ENCODE measurements around the gene MRPS23.

Gene MRPS23

GRCh38 chr17:57879437-57880085, 29.7 kb upstream of the MRPS23 start:
- no peak for DNase-seq (ENCODE audit: low read depth in 1 of 2, low spot score in 1 of 2)

- DNase-seq (ENCODE audit: low read depth in 1 of 2, low spot score in 1 of 2) = no peak
Measured at GRCh38 chr17:57877803-57878377, 28.0 kb upstream of the MRPS23 start.

- no peak for DNase-seq (ENCODE audit: low read depth in 1 of 2, low spot score in 1 of 2)
Measured at GRCh38 chr17:57876866-57877237, 27.0 kb upstream of the MRPS23 start.

- DNase-seq (ENCODE audit: low read depth in 1 of 2, low spot score in 1 of 2) = no peak
Measured at GRCh38 chr17:57876023-57876865, 26.4 kb upstream of the MRPS23 start.

GRCh38 chr17:57875290-57876022, 25.6 kb upstream of the MRPS23 start:
- no peak for DNase-seq (ENCODE audit: low read depth in 1 of 2, low spot score in 1 of 2)

- no peak for DNase-seq (ENCODE audit: low read depth in 1 of 2, low spot score in 1 of 2)
Measured at GRCh38 chr17:57874434-57875289, 24.8 kb upstream of the MRPS23 start.

- DNase-seq (ENCODE audit: low read depth in 1 of 2, low spot score in 1 of 2) = no peak
Measured at GRCh38 chr17:57874058-57874419, 24.2 kb upstream of the MRPS23 start.

- no peak for DNase-seq (ENCODE audit: low read depth in 1 of 2, low spot score in 1 of 2)
Measured at GRCh38 chr17:57873261-57874057, 23.6 kb upstream of the MRPS23 start.

GRCh38 chr17:57872536-57872935, 22.7 kb upstream of the MRPS23 start:
- no peak for DNase-seq (ENCODE audit: low read depth in 1 of 2, low spot score in 1 of 2)

- no peak for DNase-seq (ENCODE audit: low read depth in 1 of 2, low spot score in 1 of 2)
Measured at GRCh38 chr17:57871863-57872262, 22.0 kb upstream of the MRPS23 start.

- DNase-seq (ENCODE audit: low read depth in 1 of 2, low spot score in 1 of 2) = no peak
Measured at GRCh38 chr17:57871155-57871554, 21.3 kb upstream of the MRPS23 start.

- DNase-seq (ENCODE audit: low read depth in 1 of 2, low spot score in 1 of 2) = no peak
Measured at GRCh38 chr17:57870283-57870635, 20.4 kb upstream of the MRPS23 start.

- no peak for DNase-seq (ENCODE audit: low read depth in 1 of 2, low spot score in 1 of 2)
Measured at GRCh38 chr17:57869617-57870282, 19.9 kb upstream of the MRPS23 start.

GRCh38 chr17:57868910-57869616, 19.2 kb upstream of the MRPS23 start:
- DNase-seq (ENCODE audit: low read depth in 1 of 2, low spot score in 1 of 2) = no peak

GRCh38 chr17:57868007-57868909, 18.4 kb upstream of the MRPS23 start:
- no peak for DNase-seq (ENCODE audit: low read depth in 1 of 2, low spot score in 1 of 2)

- DNase-seq (ENCODE audit: low read depth in 1 of 2, low spot score in 1 of 2) = no peak
Measured at GRCh38 chr17:57867126-57867525, 17.3 kb upstream of the MRPS23 start.

- DNase-seq (ENCODE audit: low read depth in 1 of 2, low spot score in 1 of 2) = no peak
Measured at GRCh38 chr17:57866723-57867122, 16.9 kb upstream of the MRPS23 start.

- DNase-seq (ENCODE audit: low read depth in 1 of 2, low spot score in 1 of 2) = no peak
Measured at GRCh38 chr17:57866319-57866718, 16.5 kb upstream of the MRPS23 start.
